GM12801 (cell line): ENCODE results near the gene GAK.

Experiments
- CTCF ChIP-seq: IDR thresholded peaks from one replicate; pipeline ENCODE4 v1.5.1; 2011; ENCODE audit warnings: control low read depth; ENCODE audit not compliant: insufficient read length; ENCODE audit errors: extremely low read depth

Gene GAK

GRCh38 chr4:882646-883045, 49.5 kb downstream of the GAK start:
- no peak for TF ChIP-seq CTCF

- TF ChIP-seq CTCF: no peak
Measured at GRCh38 chr4:881709-882108, 50.4 kb downstream of the GAK start.

- TF ChIP-seq CTCF: no peak
Measured at GRCh38 chr4:880684-881405, 51.3 kb downstream of the GAK start.

GRCh38 chr4:879729-880077, 52.4 kb downstream of the GAK start:
- no peak for TF ChIP-seq CTCF

- TF ChIP-seq CTCF: no peak
Measured at GRCh38 chr4:878796-879728, 53.1 kb downstream of the GAK start.

- no peak for TF ChIP-seq CTCF
Measured at GRCh38 chr4:877502-877901, 54.6 kb downstream of the GAK start.

- TF ChIP-seq CTCF: no peak
Measured at GRCh38 chr4:876780-877179, 55.3 kb downstream of the GAK start.
